IPS DF 6.9 (cell line): ENCODE results near the gene B3GAT3.
"Not testable (repeated sequence)": the region's sequence is repeated elsewhere in the genome, so short reads cannot be mapped to it uniquely, and the experiment has no call there.

ENCODE experiments used
- DNase-seq: peaks from one replicate; pipeline ENCODE4 v3.0.0-alpha.2; 2013; ENCODE audit warnings: low read depth, low spot score
- H3K27ac ChIP-seq: one replicate; pipeline ENCODE4 v1.5.1; 2013; ENCODE audit warnings: low read length, control low read depth
- H3K27me3 ChIP-seq: 2 replicates; pipeline ENCODE4 v1.6.1; 2013; ENCODE audit warnings: mild to moderate bottlenecking, low read length; ENCODE audit not compliant: control insufficient read depth, insufficient read depth
- H3K36me3 ChIP-seq: 2 replicates; pipeline ENCODE4 v1.6.1; 2013; ENCODE audit warnings: low read length; ENCODE audit not compliant: control insufficient read depth, insufficient read depth
- H3K4me1 ChIP-seq: 2 replicates; pipeline ENCODE4 v1.6.1; 2013; ENCODE audit warnings: low read length; ENCODE audit not compliant: control insufficient read depth, insufficient read depth
- H3K4me3 ChIP-seq: 2 replicates; pipeline ENCODE4 v1.5.1; 2013; ENCODE audit warnings: mild to moderate bottlenecking, low read length
- H3K9me3 ChIP-seq: 2 replicates; pipeline ENCODE4 v1.6.1; 2013; ENCODE audit warnings: low read length, inconsistent platforms; ENCODE audit not compliant: control insufficient read depth, insufficient read depth
- WGBS: extraction: QIAGEN DNeasy Blood & Tissue Kit; methylation state at CpG from one replicate; pipeline ENCODE4 v1.1.7; 2013; ENCODE audit warnings: mixed read lengths, missing lambda C conversion rate; ENCODE audit not compliant: insufficient read length, insufficient coverage; 5-methylcytosine and 5-hydroxymethylcytosine counted together

Gene B3GAT3

DNA sequence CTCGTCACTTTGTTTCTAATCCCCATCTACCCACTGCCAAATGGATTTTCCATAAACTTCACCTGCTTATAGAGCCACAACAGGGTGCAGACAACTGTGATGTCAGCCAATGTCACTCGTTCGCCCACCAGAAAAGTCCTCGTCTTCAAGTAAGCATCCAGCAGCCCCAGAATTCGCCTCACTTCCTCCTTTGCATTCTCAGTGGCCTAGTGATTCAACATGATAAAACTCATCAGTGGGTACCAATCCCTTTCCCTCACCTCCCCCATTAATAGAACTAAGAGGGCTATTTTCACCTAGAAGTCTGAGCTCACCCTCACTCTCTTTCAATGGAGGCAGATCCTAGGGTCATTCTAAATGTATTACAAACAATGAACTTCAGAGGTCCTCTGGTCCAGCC lies 50.9 kb downstream of the B3GAT3 start:
- WGBS = no CpG with 5 or more reads among the region's 5 CpGs
- not testable (repeated sequence) for DNase-seq, H3K27ac ChIP-seq, H3K4me1 ChIP-seq, H3K9me3 ChIP-seq, H3K4me3 ChIP-seq, H3K27me3 ChIP-seq
- H3K36me3 ChIP-seq = peaks cover 39% of the 10 kb centered on the region

DNA sequence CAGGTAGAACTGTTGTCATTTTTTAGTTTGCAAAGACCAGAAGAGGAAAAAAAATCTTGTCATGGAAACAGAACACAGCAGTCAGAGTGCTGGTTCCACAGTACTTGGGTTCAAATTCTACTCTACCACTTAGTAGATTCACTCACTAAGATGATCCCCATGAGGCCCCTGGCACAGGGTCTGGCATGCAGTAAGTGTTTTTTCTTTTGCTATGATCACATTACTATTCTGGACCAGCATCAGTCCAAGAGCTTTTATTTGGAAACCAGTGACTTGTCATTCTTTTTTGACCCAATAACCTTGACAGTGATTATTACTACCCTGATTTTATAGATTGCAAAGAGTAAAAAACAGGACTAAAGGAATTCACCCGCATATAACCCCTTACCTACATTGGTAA lies 52.2 kb downstream of the B3GAT3 start:
- Histone ChIP-seq H3K27me3 (no peaks in the 10 kb centered on the region), H3K9me3 (no peaks in the 10 kb centered on the region), H3K4me3 (no peak overlapping the region), H3K27ac (no peak overlapping the region), H3K36me3 (peaks cover 39% of the 10 kb centered on the region; the same call in 1 of the 2 replicates), H3K4me1 (no peaks in the 10 kb centered on the region)
- WGBS = no CpG with 5 or more reads among the region's 1 CpG
- no peak for DNase-seq

DNA sequence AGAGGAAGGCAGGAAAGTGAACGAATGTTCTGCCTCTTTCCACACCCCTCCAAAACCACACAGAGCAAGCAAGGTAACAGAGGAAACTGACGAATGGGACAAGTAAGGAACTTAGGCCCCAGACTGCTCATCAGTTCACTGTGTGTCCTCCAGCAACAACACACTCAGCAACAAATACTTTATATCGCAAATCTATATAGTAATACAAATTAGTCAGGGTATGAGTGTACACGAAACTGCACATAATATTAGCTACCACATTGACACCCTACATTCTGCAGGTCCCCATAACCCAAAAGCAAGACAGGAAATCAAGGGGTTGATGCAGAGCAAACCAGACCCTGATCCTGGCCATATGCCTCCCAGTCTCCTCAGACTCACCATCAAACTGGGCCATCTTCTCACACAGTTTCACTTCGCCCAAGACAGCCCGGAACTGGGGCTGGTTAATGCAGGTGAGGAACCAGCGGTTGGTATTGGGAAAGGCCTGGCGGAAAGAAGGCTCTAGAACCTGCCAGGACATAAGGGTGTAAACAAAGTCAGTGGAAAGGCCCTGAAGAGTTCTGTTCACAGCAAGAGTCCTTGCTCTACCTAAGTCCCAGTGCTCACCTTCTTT lies 54.7 kb downstream of the B3GAT3 start:
- Histone ChIP-seq H3K27me3 (no peaks in the 10 kb centered on the region), H3K4me3 (no peak overlapping the region), H3K9me3 (no peaks in the 10 kb centered on the region), H3K4me1 (no peaks in the 10 kb centered on the region), H3K27ac (no peak overlapping the region), H3K36me3 (peaks cover 39% of the 10 kb centered on the region; the same call in 1 of the 2 replicates)
- DNase-seq = no peak
- no CpG with 5 or more reads among the region's 8 CpGs for WGBS

DNA sequence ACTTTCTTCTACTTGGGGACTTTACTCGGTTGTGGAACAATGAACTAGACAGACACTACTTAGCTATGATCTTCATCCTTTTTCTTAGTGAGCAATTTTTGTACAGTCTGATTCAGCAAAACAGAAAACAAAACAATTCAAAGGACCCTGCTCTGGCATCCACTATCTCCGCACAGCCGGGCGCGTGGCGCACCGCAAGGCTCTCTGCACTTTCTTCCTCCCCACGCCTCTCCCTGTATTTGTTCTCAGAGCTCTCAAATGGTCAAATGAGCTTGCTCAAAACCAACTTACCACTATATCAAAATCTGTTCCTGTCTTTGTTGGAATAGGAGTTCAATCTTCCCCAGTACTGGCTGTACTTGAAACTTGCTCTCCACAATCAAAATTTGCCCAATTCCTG lies 55.5 kb downstream of the B3GAT3 start:
- Histone ChIP-seq H3K9me3 (no peaks in the 10 kb centered on the region), H3K27me3 (no peaks in the 10 kb centered on the region), H3K27ac (no peak overlapping the region), H3K4me3 (no peak overlapping the region), H3K36me3 (peaks cover 34% of the 10 kb centered on the region; the same call in 1 of the 2 replicates), H3K4me1 (no peaks in the 10 kb centered on the region)
- DNase-seq = no peak
- no CpG with 5 or more reads among the region's 8 CpGs for WGBS
